HL-60 (cell line): ENCODE measurements around the gene DTX1.
A peak's percentile ranks its signal among the peaks of the same experiment; 100 is the strongest.

Source experiments
- DNase-seq, 2 experiments: peaks; one replicate each; pipeline ENCODE4 v3.0.0-alpha.2; 2010 to 2020; ENCODE audit warnings: low read depth in 1 of 2, low spot score in 1 of 2
- H3K27ac ChIP-seq: fragments of 250-450 bp; sonication (Bioruptor Pico); replicated peaks from 2 replicates; pipeline ENCODE4 v1.5.1; 2020; ENCODE audit warnings: mild to moderate bottlenecking, moderate library complexity
- H3K27me3 ChIP-seq: fragments of 250-450 bp; sonication (Bioruptor Pico); 2 replicates; pipeline ENCODE4 v1.5.1; 2021; ENCODE audit warnings: mild to moderate bottlenecking, moderate library complexity; ENCODE audit not compliant: insufficient read depth, poor library complexity, severe bottlenecking
- H3K4me3 ChIP-seq: replicated peaks from 2 replicates; pipeline ENCODE4 v1.5.1; 2011; ENCODE audit warnings: mild to moderate bottlenecking, control low read depth, low read length; ENCODE audit not compliant: insufficient read depth
- GABPA ChIP-seq: IDR thresholded peaks from 2 replicates; pipeline ENCODE4 v1.6.1; 2012; ENCODE audit warnings: low read depth
- POLR2AphosphoS5 ChIP-seq: IDR thresholded peaks from 2 replicates; pipeline ENCODE4 v1.6.1; 2012; ENCODE audit warnings: low read depth
- SPI1 ChIP-seq: IDR thresholded peaks from 2 replicates; pipeline ENCODE4 v1.6.1; 2012; ENCODE audit warnings: low read depth, mild to moderate bottlenecking, borderline replicate concordance
- TF ChIP-seq, protein P1 (sequence below): IDR thresholded peaks from 2 replicates; pipeline ENCODE4 v1.6.1; 2012; ENCODE audit warnings: low read depth; ENCODE audit not compliant: insufficient replicate concordance
- TF ChIP-seq, protein P2 (sequence below): IDR thresholded peaks from one replicate; pipeline ENCODE4 v1.5.1; 2011; ENCODE audit warnings: low read length, control low read depth, inconsistent platforms; ENCODE audit not compliant: insufficient read depth

Gene DTX1

GRCh38 chr12:113057565-113058485 is 1.3 kb downstream of the DTX1 start:
- Histone ChIP-seq H3K27me3 (peaks cover 19% of the 10 kb centered on the region), H3K4me3 (no peak overlapping the region), H3K27ac (no peak overlapping the region)
- no peak for TF ChIP-seq GABPA
- TF ChIP-seq POLR2AphosphoS5: no peak
- TF ChIP-seq, protein P1, sequence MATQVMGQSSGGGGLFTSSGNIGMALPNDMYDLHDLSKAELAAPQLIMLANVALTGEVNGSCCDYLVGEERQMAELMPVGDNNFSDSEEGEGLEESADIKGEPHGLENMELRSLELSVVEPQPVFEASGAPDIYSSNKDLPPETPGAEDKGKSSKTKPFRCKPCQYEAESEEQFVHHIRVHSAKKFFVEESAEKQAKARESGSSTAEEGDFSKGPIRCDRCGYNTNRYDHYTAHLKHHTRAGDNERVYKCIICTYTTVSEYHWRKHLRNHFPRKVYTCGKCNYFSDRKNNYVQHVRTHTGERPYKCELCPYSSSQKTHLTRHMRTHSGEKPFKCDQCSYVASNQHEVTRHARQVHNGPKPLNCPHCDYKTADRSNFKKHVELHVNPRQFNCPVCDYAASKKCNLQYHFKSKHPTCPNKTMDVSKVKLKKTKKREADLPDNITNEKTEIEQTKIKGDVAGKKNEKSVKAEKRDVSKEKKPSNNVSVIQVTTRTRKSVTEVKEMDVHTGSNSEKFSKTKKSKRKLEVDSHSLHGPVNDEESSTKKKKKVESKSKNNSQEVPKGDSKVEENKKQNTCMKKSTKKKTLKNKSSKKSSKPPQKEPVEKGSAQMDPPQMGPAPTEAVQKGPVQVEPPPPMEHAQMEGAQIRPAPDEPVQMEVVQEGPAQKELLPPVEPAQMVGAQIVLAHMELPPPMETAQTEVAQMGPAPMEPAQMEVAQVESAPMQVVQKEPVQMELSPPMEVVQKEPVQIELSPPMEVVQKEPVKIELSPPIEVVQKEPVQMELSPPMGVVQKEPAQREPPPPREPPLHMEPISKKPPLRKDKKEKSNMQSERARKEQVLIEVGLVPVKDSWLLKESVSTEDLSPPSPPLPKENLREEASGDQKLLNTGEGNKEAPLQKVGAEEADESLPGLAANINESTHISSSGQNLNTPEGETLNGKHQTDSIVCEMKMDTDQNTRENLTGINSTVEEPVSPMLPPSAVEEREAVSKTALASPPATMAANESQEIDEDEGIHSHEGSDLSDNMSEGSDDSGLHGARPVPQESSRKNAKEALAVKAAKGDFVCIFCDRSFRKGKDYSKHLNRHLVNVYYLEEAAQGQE: no peak
- DNase-seq: no peak

GRCh38 chr12:113058553-113058952 is 2.0 kb downstream of the DTX1 start:
- Histone ChIP-seq H3K27me3 (peaks cover 19% of the 10 kb centered on the region), H3K4me3 (no peak overlapping the region), H3K27ac (no peak overlapping the region)
- DNase-seq: no peak
- TF ChIP-seq, protein P1: no peak
- TF ChIP-seq SPI1: peak; percentile 79

- H3K4me3 ChIP-seq: no peak overlapping the region
- H3K27ac ChIP-seq: no peak overlapping the region
- H3K27me3 ChIP-seq: peaks cover 19% of the 10 kb centered on the region
- no peak for TF ChIP-seq GABPA
- no peak for TF ChIP-seq SPI1
- no peak for TF ChIP-seq POLR2AphosphoS5
- TF ChIP-seq, protein P1: no peak
- TF ChIP-seq, protein P2, sequence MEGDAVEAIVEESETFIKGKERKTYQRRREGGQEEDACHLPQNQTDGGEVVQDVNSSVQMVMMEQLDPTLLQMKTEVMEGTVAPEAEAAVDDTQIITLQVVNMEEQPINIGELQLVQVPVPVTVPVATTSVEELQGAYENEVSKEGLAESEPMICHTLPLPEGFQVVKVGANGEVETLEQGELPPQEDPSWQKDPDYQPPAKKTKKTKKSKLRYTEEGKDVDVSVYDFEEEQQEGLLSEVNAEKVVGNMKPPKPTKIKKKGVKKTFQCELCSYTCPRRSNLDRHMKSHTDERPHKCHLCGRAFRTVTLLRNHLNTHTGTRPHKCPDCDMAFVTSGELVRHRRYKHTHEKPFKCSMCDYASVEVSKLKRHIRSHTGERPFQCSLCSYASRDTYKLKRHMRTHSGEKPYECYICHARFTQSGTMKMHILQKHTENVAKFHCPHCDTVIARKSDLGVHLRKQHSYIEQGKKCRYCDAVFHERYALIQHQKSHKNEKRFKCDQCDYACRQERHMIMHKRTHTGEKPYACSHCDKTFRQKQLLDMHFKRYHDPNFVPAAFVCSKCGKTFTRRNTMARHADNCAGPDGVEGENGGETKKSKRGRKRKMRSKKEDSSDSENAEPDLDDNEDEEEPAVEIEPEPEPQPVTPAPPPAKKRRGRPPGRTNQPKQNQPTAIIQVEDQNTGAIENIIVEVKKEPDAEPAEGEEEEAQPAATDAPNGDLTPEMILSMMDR: no peak
- DNase-seq: no peak
Observed at GRCh38 chr12:113059071-113059595, 2.6 kb downstream of the DTX1 start.

DNA sequence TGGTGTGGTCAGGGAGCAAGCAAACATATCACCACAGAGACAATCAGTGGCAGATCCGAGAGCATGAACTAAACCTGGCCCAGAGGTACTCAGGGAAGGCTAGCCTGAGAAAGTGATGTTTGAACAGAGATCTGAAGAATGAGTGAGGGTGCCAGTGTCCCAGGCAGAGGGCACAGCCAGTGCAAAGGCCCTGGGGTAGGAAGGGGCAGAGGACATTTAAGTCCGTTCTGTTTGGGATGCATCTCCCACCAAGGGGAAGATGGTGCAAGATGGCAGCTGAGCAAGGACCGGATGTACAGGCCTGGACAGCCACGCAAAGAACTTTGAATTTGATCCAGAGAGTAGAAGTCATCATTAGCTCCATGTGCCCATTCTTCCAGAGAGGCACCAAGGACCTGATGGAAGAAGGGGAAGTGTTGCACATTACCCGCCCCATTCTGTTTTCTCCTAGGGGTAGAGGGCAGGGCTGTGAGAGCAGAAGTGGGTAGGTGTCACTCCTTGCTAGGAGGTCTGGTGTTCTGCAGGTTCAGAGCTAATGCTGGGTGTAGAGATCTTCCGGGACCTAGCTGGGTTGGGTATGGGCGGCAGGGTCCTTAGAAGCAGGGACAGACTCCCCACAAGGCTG is 3.9 kb downstream of the DTX1 start:
- H3K27me3 ChIP-seq: peaks cover 16% of the 10 kb centered on the region
- H3K4me3 ChIP-seq: no peak overlapping the region
- no peak for DNase-seq
- no peak overlapping the region for H3K27ac ChIP-seq
- TF ChIP-seq, protein P2: no peak
- TF ChIP-seq, protein P1: no peak
- TF ChIP-seq POLR2AphosphoS5 (no peak), SPI1 (no peak), GABPA (no peak)
